Thyroid gland (tissue), 4 donors: ENCODE data around the gene CSAD. TPM values are rescaled to one million over a fixed set of nuclear protein-coding genes. Genes with fewer than 3 reads are reported as not detected.

Experiments
- DNase-seq, 2 donors: peaks; one replicate each; pipeline ENCODE4 v3.0.0-alpha.2; 2019
- H3K27ac ChIP-seq, 3 donors: fragments of 200-600 bp; sonication (generic); 1 replicate in 2 of 3; 2 replicates in 1 of 3; pipeline ENCODE4 v1.5.1; 2016 to 2019; ENCODE audit warnings: mild to moderate bottlenecking in 1 of 3, moderate library complexity in 1 of 3
- H3K27me3 ChIP-seq: fragments of 200-600 bp; sonication (generic); one replicate; pipeline ENCODE4 v1.5.1; 2019
- H3K36me3 ChIP-seq, 2 donors: fragments of 200-600 bp; sonication (generic); one replicate each; pipeline ENCODE4 v1.5.1; 2016 to 2019
- H3K4me1 ChIP-seq, 2 donors: fragments of 200-600 bp; sonication (generic); one replicate each; pipeline ENCODE4 v1.5.1; 2017 to 2019
- H3K4me3 ChIP-seq, 3 donors: fragments of 200-600 bp; sonication (generic); replicated peaks in 1 of 3; 1 replicate in 2 of 3; 2 replicates in 1 of 3; pipeline ENCODE4 v1.5.1; 2016; ENCODE audit warnings: mild to moderate bottlenecking in 1 of 3
- H3K9me3 ChIP-seq: fragments of 200-600 bp; sonication (generic); one replicate; pipeline ENCODE4 v1.5.1; 2017
- POLR2A ChIP-seq, 2 donors: fragments of 450-650 bp; IDR thresholded peaks; one replicate each; pipeline ENCODE4 v1.6.1; 2017; ENCODE audit warnings: antibody characterized with exemption in 2 of 2, mild to moderate bottlenecking in 2 of 2, moderate library complexity in 1 of 2
- WGBS, 2 donors: methylation state at CpG; one replicate each; pipeline ENCODE4 v1.1.5; 2017; 5-methylcytosine and 5-hydroxymethylcytosine counted together
- intact Hi-C: fragments of 100-400 bp; cut with DNase I; formaldehyde crosslinking; loops from one replicate; pipeline ENCODE4 v1.15.1; 2023
- total RNA-seq, 4 donors: library from RNA; depleted of rRNA; stranded (reverse); fragments of >200 nt; gene quantifications; one replicate each; pipeline ENCODE4 v1.2.3, GENCODE V29; 2016
- TF ChIP-seq, protein P1 (sequence below), 6 experiments: fragments of 200-600 bp in 3 of 6; fragments of 450-650 bp in 3 of 6; sonication (generic) in 3 of 6; IDR thresholded peaks; one replicate each; pipeline ENCODE4 v1.5.1; 2016 to 2019; ENCODE audit warnings: antibody characterized with exemption in 6 of 6, mild to moderate bottlenecking in 2 of 6, inconsistent platforms in 1 of 6, moderate library complexity in 1 of 6

Gene CSAD
- total RNA-seq, 4 donors from 2014 or later = 20.6 to 39.7 (median 25.2) TPM

DNA sequence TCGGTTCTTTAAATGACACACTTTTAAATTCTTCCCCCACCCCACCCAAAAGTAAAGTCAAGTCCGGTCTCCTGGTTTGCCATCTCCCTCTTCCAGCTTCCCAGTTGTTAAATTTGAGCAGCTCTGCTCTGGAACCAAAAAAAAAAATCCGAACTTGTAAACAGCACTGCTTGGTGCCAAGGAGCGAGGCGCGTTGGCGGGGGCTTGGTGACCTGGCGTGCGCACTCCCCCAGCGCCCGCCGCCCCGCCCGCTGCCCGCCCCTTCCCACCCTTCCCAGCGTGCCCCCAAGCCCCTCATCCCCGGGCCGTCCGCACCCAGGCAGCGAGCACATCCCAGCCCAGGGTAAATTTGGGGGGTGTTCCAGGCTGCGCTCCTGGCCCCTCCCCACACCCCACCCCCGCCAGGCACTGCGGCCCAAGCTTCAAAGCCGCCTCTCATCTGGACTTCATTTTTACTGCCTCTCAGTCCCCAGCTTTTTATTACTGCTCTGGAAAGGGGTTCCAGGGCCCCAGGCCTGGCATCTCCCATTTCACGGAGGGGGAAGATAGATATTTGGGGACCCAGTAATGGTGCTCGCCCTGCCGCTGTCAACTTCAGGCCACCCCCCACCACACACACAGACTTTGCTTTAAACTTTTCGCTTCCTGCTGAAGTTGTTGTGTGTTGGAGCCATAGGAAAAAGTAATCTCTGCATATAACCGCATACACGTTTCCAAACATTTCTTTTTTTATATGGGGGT lies 38.0 kb upstream of the CSAD start:
- peak overlapping the region; percentile 35 to 98 (median 71) for H3K27ac ChIP-seq
- TF ChIP-seq, protein P1, sequence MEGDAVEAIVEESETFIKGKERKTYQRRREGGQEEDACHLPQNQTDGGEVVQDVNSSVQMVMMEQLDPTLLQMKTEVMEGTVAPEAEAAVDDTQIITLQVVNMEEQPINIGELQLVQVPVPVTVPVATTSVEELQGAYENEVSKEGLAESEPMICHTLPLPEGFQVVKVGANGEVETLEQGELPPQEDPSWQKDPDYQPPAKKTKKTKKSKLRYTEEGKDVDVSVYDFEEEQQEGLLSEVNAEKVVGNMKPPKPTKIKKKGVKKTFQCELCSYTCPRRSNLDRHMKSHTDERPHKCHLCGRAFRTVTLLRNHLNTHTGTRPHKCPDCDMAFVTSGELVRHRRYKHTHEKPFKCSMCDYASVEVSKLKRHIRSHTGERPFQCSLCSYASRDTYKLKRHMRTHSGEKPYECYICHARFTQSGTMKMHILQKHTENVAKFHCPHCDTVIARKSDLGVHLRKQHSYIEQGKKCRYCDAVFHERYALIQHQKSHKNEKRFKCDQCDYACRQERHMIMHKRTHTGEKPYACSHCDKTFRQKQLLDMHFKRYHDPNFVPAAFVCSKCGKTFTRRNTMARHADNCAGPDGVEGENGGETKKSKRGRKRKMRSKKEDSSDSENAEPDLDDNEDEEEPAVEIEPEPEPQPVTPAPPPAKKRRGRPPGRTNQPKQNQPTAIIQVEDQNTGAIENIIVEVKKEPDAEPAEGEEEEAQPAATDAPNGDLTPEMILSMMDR (IDR thresholded peaks at IDR 0.05) = no peak
- TF ChIP-seq POLR2A (IDR thresholded peaks at IDR 0.05) = no peak
- peak overlapping the region in 2 of 3 donors; percentile 6 to 60 for H3K4me3 ChIP-seq
- no peak for DNase-seq
- H3K36me3 ChIP-seq = peaks cover 13% of the 10 kb centered on the region in 2 donors
- H3K27me3 ChIP-seq = no peaks in the 10 kb centered on the region
- WGBS, 2 donors = 59 to 70% methylated on average over 24 to 28 of the region's 30 CpGs
- peaks cover 20 to 61% of the 10 kb centered on the region in 2 donors for H3K4me1 ChIP-seq
- no peaks in the 10 kb centered on the region for H3K9me3 ChIP-seq
- intact Hi-C loops = no loop called here

DNA sequence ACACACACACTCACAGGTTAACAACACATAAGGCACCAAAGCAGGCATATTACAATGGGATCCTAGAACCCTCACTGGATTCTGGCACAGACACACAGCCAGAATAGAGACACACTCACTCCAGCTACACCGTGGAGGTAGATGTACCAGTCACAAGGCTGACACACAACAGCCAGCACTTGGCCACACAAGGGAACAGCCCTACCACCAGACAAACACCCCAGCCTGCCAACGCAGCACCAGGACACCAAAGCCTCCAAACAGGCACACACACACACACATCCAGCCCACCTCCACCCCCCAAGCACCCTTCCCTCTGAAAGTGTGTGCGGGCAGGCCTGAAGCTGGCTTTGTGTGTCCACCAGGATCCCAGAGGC lies 37.2 kb upstream of the CSAD start:
- H3K27me3 ChIP-seq = no peaks in the 10 kb centered on the region
- DNase-seq = no peak
- peaks cover 18 to 53% of the 10 kb centered on the region in 2 donors for H3K4me1 ChIP-seq
- TF ChIP-seq, protein P1 (IDR thresholded peaks at IDR 0.05) = no peak
- TF ChIP-seq POLR2A (IDR thresholded peaks at IDR 0.05) = no peak
- peaks cover 15 to 18% of the 10 kb centered on the region in 2 donors for H3K36me3 ChIP-seq
- peak overlapping the region; percentile 50 to 98 (median 71) for H3K27ac ChIP-seq
- peak overlapping the region in 1 of 3 donors; percentile 60 for H3K4me3 ChIP-seq
- H3K9me3 ChIP-seq = no peaks in the 10 kb centered on the region
- intact Hi-C loops = no loop called here
- 65 to 66% methylated on average over 2 to 3 of the region's 3 CpGs for WGBS, 2 donors

DNA sequence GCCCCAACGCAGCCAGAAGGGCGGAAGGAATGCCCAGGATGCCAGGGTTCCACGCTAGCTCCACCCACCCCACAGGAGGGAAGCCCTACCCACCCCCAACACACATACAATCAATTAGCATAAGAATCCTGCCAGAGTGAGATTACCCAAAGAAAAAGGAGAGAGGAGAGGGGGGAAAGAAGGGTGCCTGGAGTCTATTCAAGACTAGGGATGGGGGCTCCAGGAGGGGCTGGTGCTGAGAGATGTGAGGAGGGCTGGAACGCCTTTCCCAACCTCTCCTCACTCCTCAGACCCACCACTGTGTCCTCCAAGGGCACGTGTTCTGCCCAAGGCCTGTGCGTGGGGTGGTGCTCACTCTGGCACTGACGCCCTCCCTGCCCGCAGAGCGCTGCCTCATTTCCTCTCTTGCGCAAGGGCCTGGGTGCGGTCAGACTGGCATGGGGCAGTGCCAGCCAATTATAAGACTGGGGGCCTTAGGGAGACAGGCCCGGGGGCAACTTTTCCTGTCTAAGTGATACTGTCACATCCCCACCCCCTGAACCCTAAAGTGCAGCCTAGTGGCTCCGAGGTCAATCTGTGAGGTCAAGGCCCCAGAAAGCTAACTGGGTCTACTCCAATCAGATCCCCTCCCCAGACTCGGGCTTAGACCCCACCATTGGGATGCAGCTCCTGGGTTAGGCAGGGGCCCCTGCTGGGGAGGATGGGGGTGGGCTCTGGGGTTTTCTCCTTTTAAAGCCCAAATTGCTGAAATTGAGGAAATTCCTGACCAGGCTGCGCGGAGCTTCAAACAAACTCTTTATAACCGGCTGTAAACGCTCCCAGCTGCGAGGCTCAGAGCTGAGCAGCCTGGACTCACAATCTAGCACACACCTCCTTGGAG lies 36.6 kb upstream of the CSAD start:
- Histone ChIP-seq H3K4me1 (peaks cover 12 to 46% of the 10 kb centered on the region in 2 donors), H3K9me3 (no peaks in the 10 kb centered on the region), H3K36me3 (peaks cover 20 to 22% of the 10 kb centered on the region in 2 donors), H3K27ac (peak overlapping the region; percentile 50 to 98 (median 71)), H3K4me3 (no peak overlapping the region), H3K27me3 (no peaks in the 10 kb centered on the region)
- intact Hi-C loops = no loop called here
- no peak for TF ChIP-seq POLR2A (IDR thresholded peaks at IDR 0.05)
- TF ChIP-seq, protein P1 (IDR thresholded peaks at IDR 0.05) = no peak
- DNase-seq = peak in 1 of 2 donors; percentile 27
- WGBS, 2 donors = 69 to 70% methylated on average over 13 to 19 of the region's 19 CpGs

DNA sequence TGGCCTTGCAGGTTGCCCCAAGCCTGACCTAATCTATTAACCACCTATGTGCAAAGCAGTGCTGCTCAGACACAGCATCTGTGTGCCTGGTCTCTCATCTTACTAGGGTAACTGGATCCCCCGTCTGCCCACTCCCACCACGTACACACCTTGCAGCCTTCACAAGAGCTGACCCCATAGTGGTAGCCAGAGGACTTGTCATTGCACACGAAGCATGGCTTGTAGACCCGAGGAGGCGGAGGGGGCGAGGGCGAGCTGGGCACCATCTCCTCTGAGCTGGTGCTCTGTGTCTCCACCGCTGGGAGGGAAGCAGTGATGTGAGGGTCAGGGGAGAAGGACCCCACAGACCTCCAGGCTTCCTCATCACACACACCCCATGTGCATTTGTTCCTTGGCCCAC lies 34.8 kb upstream of the CSAD start:
- peak overlapping the region in 2 of 3 donors; percentile 7 to 56 for H3K27ac ChIP-seq
- DNase-seq = no peak
- no peaks in the 10 kb centered on the region for H3K9me3 ChIP-seq
- no peaks in the 10 kb centered on the region for H3K27me3 ChIP-seq
- WGBS, 2 donors = 84 to 91% methylated on average over 8 of the region's 8 CpGs
- TF ChIP-seq, protein P1 (IDR thresholded peaks at IDR 0.05) = no peak
- no peak for TF ChIP-seq POLR2A (IDR thresholded peaks at IDR 0.05)
- peaks cover 6 to 38% of the 10 kb centered on the region in 2 donors for H3K4me1 ChIP-seq
- peaks cover 36 to 40% of the 10 kb centered on the region in 2 donors for H3K36me3 ChIP-seq
- H3K4me3 ChIP-seq = no peak overlapping the region
- intact Hi-C loops = no loop called here
